H54 (cell line): Measurements from ENCODE around the gene CLASRP.

Source experiments
- DNase-seq: peaks from one replicate; pipeline ENCODE4 v3.0.0; 2011; ENCODE audit warnings: low spot score, mixed read lengths; ENCODE audit not compliant: insufficient read length
- FAIRE-seq: peaks from 3 replicates; lab custom pipeline; 2011; peaks lifted over from hg19 to GRCh38; lab: Jason Lieb, UNC
- POLR2A ChIP-seq: IDR thresholded peaks from 2 replicates; pipeline ENCODE4 v1.6.1; 2011; ENCODE audit warnings: low read depth, mild to moderate bottlenecking, low read length

CLASRP gene

GRCh38 chr19:45037393-45038169 lies 1.3 kb upstream of the CLASRP start:
- TF ChIP-seq POLR2A: no peak
- FAIRE-seq (no peak), DNase-seq (no peak)

- no peak for DNase-seq
- no peak for TF ChIP-seq POLR2A
- no peak for FAIRE-seq
Observed at GRCh38 chr19:45040059-45040771, 1.4 kb downstream of the CLASRP start.

DNA sequence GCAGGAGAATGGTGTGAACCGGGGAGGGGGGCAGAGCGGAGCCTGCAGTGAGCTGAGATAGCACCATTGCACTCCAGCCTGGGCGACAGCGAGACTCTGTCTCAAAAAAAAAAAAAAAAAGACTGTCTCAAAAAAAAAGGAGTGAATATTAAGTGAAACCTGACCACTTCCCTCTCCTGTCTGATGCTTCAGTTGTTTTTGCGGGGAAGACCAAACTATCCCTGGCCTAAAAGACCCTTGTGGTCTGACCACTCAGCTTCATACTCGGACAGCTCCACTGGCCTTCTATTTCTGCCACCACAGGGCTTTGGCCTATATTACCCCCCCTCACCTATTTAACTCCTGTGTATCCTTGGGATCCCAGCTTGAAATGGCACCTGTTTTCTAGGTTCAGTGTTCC lies 2.3 kb downstream of the CLASRP start:
- no peak for TF ChIP-seq POLR2A
- DNase-seq (no peak), FAIRE-seq (no peak)

- DNase-seq (no peak), FAIRE-seq (no peak)
- TF ChIP-seq POLR2A: no peak
Observed at GRCh38 chr19:45045671-45046353, 7.0 kb downstream of the CLASRP start.

DNA sequence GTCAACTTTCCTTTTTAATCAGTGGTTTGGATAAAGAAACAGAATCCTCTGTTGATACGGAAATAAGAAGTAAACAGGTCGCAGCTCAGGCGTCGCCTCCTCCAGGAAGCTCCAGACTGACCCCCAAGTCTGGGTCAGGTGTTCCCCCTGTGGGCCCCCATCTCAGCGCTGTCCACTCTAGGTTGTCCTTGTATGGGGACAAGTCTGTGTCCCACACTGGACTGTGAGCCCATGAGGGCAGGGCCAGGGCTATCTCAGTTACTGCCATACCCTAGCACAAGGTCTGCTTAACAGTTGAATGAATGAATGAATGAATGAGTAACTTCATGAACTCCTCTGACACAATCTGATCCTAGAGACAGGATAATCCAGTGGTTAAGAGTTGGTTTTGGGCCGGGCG lies 7.5 kb downstream of the CLASRP start:
- DNase-seq (no peak), FAIRE-seq (no peak)
- TF ChIP-seq POLR2A: no peak

GRCh38 chr19:45047188-45047797 lies 8.4 kb downstream of the CLASRP start:
- TF ChIP-seq POLR2A: no peak
- FAIRE-seq (no peak), DNase-seq (no peak)

- TF ChIP-seq POLR2A: no peak
- no peak for DNase-seq
- no peak for FAIRE-seq
Observed at GRCh38 chr19:45049073-45049736, 10.4 kb downstream of the CLASRP start.

- no peak for DNase-seq
- FAIRE-seq: no peak
- TF ChIP-seq POLR2A: no peak
Observed at GRCh38 chr19:45050036-45050435, 11.2 kb downstream of the CLASRP start.

- TF ChIP-seq POLR2A: no peak
- DNase-seq (no peak), FAIRE-seq (no peak)
Observed at GRCh38 chr19:45051929-45052579, 13.2 kb downstream of the CLASRP start.

DNA sequence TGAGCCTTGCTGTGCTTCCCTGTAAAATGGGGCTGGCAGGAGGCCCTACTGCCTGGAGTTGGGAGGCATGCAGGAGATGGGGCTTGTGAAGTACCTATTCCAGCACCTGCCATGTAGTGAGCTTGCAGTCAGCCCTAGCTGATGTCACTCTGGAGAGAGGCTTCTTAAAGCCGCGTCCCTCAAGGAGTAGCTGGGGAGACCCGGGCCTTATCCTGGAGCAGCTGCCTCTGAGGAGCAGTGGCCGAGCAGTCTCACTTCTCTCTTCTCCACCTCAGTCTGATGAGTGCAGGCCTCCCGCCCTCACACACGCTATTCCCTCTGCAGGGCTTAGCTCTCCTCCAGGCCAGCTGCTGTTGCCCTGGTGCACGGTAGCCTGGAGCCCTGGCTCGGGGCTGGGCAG lies 18.0 kb downstream of the CLASRP start:
- DNase-seq (no peak), FAIRE-seq (no peak)

GRCh38 chr19:45057444-45057843 lies 18.6 kb downstream of the CLASRP start:
- no peak for FAIRE-seq
- TF ChIP-seq POLR2A: no peak
- no peak for DNase-seq

More for the DNA sequence above, 18.0 kb downstream of the CLASRP start:
- TF ChIP-seq POLR2A: no peak

DNA sequence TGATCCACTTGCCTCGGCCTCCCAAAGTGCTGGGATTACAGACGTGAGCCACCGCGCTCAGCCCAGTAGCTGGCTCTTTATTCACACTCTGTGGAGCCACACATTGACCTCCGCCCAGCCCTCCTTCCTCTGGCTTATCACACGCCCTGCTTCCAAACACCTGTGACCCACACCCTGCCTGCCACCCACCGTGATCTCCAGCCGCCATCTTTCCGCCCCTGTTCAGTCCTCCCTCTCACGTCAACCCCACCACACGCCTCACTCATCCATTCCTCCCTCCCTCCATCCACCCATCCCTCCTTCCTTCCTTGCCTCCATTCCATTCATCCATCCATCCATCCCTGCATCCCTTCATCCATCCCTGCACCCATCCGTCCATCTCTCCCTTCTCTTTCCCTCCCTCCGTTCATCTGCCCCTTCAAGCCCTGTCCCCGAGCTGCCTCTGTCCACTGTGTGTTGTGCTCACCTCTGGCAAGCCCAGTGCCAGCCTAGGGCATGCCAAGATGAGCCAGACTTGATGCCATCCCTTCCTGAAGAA lies 19.8 kb downstream of the CLASRP start:
- DNase-seq: no peak
- TF ChIP-seq POLR2A: no peak
- no peak for FAIRE-seq
